ENCODE results near the gene PAPOLA. TPM values are rescaled to one million over a fixed set of nuclear protein-coding genes. Genes with fewer than 3 reads are reported as not detected.
"Not testable (repeated sequence)": the region's sequence is repeated elsewhere in the genome, so short reads cannot be mapped to it uniquely, and the experiment has no call there.

Gene PAPOLA
- total RNA-seq, 3 donors from 2014 or later = 110 to 254 (median 187) TPM

DNA sequence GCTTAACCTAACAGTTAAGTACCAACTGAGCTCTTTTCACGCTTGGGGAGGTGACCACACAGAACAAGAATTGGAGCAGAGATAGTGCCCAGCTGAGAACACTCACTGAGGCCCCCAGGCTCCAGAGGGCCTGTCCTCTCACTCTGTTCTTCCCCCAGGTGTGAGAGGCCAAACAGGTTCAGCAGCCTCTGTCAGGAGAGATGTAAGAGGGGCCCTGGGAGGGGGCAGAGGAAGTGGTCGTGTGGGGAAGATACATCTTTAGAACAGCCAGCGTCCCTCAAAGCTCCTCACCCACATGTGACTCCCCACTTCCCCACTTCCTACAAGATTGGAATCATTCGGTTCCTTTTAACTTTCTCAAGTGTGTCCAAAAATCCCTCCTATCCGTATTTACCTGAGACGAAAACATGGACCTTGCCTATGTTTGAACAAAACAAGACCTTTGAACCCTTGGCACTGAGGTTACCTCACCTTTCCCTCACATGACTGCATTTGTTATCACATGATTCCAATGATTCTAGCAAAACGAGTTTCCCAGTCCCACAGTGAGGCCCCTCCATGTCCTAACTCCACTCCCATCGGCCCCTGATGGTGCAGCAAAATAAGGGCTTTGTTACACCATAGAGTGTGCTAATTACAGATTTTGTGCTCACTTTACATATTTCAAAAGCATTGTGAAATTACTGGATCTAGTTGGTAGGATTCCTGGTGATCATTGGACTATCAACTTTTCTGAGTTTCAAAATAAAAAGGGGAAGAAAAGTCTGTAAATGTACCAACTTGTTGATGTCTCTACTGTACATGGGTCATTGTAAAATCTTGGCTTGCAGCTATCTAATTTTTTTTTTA lies 40.0 kb upstream of the PAPOLA start:
- H3K27me3 ChIP-seq = no peaks in the 10 kb centered on the region
- DNase-seq (ENCODE audit: low spot score in 2 of 2) = no peak

GRCh38 chr14:96464136-96464535 lies 38.0 kb upstream of the PAPOLA start:
- Histone ChIP-seq H3K36me3 (no peaks in the 10 kb centered on the region), H3K4me3 (no peak overlapping the region), H3K9me3 (no peaks in the 10 kb centered on the region), H3K27me3 (no peaks in the 10 kb centered on the region), H3K4me1 (no peaks in the 10 kb centered on the region), H3K27ac (no peak overlapping the region)
- intact Hi-C loops (cut with DNase I; ENCODE audit: low total_unique reads) = no loop called here
- no peak for DNase-seq (ENCODE audit: low spot score in 2 of 2)
- TF ChIP-seq POLR2A (IDR thresholded peaks at IDR 0.05) (no peak), POLR2AphosphoS5 (IDR thresholded peaks at IDR 0.05) (no peak)
- TF ChIP-seq, protein P1, sequence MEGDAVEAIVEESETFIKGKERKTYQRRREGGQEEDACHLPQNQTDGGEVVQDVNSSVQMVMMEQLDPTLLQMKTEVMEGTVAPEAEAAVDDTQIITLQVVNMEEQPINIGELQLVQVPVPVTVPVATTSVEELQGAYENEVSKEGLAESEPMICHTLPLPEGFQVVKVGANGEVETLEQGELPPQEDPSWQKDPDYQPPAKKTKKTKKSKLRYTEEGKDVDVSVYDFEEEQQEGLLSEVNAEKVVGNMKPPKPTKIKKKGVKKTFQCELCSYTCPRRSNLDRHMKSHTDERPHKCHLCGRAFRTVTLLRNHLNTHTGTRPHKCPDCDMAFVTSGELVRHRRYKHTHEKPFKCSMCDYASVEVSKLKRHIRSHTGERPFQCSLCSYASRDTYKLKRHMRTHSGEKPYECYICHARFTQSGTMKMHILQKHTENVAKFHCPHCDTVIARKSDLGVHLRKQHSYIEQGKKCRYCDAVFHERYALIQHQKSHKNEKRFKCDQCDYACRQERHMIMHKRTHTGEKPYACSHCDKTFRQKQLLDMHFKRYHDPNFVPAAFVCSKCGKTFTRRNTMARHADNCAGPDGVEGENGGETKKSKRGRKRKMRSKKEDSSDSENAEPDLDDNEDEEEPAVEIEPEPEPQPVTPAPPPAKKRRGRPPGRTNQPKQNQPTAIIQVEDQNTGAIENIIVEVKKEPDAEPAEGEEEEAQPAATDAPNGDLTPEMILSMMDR (IDR thresholded peaks at IDR 0.05) = no peak

More for the DNA sequence above, 40.0 kb upstream of the PAPOLA start:
- Histone ChIP-seq H3K9me3 (no peaks in the 10 kb centered on the region), H3K4me1 (no peaks in the 10 kb centered on the region), H3K27ac (no peak overlapping the region), H3K4me3 (no peak overlapping the region), H3K36me3 (no peaks in the 10 kb centered on the region)
- TF ChIP-seq POLR2AphosphoS5 (IDR thresholded peaks at IDR 0.05) = no peak
- TF ChIP-seq, protein P1 (IDR thresholded peaks at IDR 0.05) = no peak
- TF ChIP-seq POLR2A (IDR thresholded peaks at IDR 0.05) = no peak
- intact Hi-C loops (cut with DNase I; ENCODE audit: low total_unique reads) = no loop called here

DNA sequence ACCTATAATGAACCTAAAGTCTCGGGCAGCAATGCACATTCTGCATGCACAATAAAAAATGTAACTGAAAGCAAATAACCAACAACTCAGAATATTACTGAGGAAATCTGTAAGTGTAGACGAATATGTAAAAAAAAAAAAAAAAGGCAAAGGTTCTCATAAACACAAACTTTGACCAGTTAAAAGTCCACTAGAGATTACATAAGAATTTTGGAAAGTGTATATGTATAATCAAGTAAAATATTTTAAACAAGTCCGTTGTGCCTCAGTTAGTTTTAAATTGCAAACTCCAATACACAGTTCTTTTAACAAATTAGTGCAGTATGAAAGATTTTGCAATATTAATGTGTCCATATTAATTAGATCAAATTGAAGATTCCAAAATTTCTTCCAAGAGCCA lies 35.3 kb upstream of the PAPOLA start:
- H3K4me1 ChIP-seq = no peaks in the 10 kb centered on the region
- no peaks in the 10 kb centered on the region for H3K27me3 ChIP-seq
- H3K4me3 ChIP-seq = no peak overlapping the region
- H3K27ac ChIP-seq = no peak overlapping the region
- no peak for DNase-seq (ENCODE audit: low spot score in 2 of 2)
- TF ChIP-seq, protein P1 (IDR thresholded peaks at IDR 0.05) = no peak
- no peak for TF ChIP-seq POLR2A (IDR thresholded peaks at IDR 0.05)
- TF ChIP-seq POLR2AphosphoS5 (IDR thresholded peaks at IDR 0.05) = no peak
- no peaks in the 10 kb centered on the region for H3K9me3 ChIP-seq
- no peaks in the 10 kb centered on the region for H3K36me3 ChIP-seq
- intact Hi-C loops (cut with DNase I; ENCODE audit: low total_unique reads) = no loop called here

- H3K36me3 ChIP-seq = no peaks in the 10 kb centered on the region
- no peak for DNase-seq (ENCODE audit: low spot score in 2 of 2)
- H3K4me3 ChIP-seq = no peak overlapping the region
- intact Hi-C loops (cut with DNase I; ENCODE audit: low total_unique reads) = no loop called here
- no peaks in the 10 kb centered on the region for H3K4me1 ChIP-seq
- H3K27me3 ChIP-seq = no peaks in the 10 kb centered on the region
- H3K27ac ChIP-seq = no peak overlapping the region
- no peaks in the 10 kb centered on the region for H3K9me3 ChIP-seq
- no peak for TF ChIP-seq POLR2A (IDR thresholded peaks at IDR 0.05)
- TF ChIP-seq, protein P1 (IDR thresholded peaks at IDR 0.05) = no peak
- TF ChIP-seq POLR2AphosphoS5 (IDR thresholded peaks at IDR 0.05) = no peak
Observed at GRCh38 chr14:96470331-96470730, 31.9 kb upstream of the PAPOLA start.

GRCh38 chr14:96470967-96471366 lies 31.2 kb upstream of the PAPOLA start:
- H3K27me3 ChIP-seq; intact Hi-C loops (cut with DNase I; ENCODE audit: low total_unique reads); H3K4me1 ChIP-seq; H3K36me3 ChIP-seq; H3K27ac ChIP-seq; H3K9me3 ChIP-seq; DNase-seq (ENCODE audit: low spot score in 2 of 2); H3K4me3 ChIP-seq: not testable (repeated sequence)

Measured in breast epithelium (tissue), 4 donors.